LoVo (cell line): Measurements from ENCODE around the gene MARK3.

Source experiments
- DNase-seq: peaks from one replicate; pipeline ENCODE4 v3.0.0-alpha.2; 2016; ENCODE audit warnings: low spot score

The MARK3 gene

DNA sequence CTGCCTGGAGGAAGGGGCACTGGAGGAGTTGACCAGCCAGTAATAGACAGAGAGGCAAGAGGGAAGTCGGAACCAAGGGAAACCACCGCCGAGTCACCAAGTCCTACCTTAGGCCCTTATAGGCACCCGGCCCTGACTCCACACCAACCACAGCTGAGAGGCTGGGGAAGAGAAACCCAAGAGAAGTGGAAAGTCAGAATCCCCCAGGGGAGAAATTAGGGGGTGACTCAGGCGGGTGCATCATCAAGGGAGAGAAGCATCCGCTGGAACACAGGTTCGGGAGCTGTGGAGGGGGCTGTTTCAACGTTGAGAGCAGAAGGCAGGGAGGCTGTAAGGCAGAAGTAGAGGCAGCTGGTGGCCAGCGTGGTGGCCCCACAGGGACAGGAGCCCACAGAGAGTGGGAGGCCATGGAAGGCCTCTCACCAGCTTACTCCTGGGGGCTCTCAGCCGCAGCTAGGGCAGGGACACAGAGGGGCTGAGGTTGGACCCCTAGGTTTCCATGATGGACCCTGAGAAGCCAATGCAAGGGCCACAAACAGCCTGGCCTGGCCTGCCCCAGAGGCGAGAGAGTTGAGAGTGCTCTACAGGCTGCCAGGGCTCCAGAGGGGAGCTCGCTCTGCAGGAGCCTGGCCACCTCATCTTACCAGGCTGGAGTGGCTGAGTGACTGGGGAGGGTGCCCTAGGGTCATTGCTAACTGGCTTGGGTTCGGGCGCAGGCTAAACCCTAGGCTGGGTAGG, 142.4 kb downstream of the MARK3 start:
- no peak for DNase-seq

DNA sequence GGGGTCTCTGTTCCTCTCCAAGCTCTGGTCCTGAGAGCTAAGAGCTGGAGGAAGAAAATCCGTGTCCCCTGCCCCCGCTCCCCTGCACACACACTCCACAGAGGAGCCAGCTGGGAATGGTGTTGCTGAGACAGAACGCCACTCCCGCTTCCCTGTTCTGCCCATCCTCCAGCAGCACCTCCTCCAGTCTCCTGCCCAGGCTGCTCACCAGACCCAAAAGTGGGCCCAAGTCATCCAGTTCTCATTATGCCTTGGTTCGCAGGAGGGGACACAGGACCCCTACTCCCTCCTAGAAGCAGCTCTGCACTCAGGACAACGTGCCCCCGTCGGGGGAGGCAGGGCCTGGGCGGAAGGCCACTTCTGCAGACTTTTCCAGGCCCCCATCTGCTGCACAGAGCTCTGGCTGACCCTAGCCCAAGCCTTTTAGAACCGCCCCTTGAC, 143.0 kb downstream of the MARK3 start:
- DNase-seq = no peak

DNA sequence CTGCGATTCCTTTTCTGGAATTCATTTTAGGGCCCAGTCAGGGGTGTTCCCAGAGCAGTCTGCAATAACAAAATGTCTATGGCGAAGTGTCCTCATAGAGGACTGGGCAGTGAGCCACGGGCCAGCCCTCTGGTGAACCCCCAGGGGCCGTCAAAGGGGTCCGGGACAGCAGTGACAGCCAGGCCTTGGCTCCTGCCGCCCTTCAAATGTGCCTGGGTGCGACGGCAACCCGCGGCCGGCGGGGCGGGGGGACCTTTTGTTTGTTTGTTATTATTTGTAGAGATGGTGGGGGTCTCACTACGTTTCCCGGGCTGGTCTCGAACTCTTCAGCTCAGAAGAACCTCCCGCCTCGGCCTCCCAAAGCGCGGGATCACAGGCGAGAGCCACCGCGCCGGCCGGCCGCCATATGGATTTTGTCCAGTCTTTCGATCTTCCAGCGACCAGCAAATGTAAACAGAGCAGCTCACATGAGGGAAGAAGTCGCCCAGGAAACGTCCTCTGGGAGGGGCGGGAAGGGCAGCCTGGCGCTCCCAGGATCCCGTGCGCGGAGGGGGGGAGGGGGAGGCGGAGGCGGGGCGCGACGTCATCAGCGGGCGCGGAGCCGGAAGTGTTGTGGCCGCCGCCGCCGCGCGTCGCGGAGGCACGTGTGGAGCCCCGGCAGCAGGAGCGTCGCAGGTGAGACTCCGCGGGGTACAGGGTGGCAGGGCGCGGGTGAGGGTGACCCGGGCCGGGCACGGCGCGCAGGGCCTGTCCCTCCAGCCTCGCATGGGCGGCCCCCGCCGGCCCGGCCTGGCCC, 143.6 kb downstream of the MARK3 start, which contains the start of gene TRMT61A:
TRMT61A (plus strand) TSS at position 610 of the 796 bp plus-strand sequence. CDS start 783 bp downstream, outside the sequence.
- DNase-seq = peak; percentile 91

DNA sequence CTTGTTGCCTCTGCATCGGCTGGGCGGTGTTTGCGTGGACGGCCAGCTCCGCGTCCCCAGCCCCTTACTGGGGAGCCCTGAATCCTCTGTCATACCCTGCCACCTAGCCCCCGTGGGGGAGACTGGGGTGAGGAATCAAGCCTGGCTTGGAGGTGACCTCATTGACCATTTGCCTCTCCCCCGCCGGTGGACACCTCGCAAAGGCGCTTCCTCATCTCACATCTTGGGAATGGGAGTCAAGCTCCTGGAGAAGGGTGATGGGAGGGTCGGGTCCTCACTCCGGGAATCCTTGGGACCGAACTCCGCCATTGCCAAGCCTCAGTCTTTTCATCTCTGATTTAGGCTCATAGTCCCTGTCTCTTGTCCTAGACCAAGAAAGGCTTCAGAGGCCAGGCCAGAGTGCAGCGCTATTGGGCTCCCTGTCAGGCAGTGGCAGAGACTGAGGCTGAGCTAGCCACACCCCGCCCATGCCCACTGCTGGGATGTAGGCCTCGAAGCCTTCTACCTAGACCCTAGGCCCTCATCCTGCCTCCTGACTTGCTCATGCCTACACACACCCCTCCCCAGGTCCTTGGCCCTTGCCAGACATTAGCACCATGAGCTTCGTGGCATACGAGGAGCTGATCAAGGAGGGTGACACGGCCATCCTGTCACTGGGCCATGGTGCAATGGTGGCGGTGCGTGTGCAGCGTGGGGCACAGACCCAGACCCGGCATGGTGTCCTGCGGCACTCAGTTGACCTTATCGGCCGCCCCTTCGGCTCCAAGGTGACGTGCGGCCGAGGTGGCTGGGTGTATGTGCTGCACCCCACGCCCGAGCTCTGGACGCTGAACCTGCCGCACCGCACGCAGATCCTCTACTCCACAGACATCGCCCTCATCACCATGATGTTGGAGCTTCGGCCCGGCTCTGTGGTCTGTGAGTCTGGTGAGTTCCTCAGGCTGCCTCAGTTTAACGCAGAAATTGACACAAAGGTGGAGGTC, 144.5 kb downstream of the MARK3 start:
- no peak for DNase-seq

DNA sequence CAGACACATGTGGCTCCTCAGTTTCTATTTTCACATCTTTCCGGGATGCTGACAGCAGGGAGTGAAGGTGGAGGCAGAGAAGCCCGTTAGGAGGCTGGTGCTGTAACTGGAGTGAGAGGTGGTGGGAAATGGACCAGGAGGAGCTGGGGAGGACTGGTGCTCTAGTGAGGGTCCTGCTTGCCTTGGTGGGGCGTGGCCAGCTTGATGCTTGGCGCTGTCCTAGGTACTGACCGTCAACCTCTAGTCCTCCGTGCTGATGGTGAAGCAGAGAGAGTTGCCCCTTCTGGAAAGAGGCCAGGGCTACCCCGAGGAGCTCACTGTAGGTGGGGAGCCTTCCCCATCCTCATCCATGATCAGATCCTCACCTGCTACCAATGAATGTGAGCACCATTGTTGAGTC, 145.2 kb downstream of the MARK3 start:
- DNase-seq = no peak

DNA sequence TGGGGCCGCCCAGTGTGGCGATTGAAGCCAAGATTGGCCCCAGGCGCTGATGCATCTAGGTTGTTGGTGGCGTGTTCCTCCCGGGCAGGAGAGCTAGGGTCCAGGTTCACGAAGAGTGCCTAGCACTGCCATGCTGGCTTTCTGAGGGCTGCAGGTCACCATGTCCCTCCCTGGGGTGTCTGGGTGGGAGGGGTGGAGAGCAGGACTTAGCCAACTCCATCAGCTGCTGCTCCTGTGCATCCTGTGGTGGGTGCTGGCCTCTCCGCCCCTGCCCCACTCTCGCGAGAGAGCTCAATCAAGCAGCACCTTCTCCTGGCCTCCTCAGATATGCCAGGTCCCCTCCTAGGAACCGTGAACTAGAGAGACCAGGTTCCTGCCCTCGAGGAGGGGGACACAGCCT, 145.6 kb downstream of the MARK3 start:
- no peak for DNase-seq

DNA sequence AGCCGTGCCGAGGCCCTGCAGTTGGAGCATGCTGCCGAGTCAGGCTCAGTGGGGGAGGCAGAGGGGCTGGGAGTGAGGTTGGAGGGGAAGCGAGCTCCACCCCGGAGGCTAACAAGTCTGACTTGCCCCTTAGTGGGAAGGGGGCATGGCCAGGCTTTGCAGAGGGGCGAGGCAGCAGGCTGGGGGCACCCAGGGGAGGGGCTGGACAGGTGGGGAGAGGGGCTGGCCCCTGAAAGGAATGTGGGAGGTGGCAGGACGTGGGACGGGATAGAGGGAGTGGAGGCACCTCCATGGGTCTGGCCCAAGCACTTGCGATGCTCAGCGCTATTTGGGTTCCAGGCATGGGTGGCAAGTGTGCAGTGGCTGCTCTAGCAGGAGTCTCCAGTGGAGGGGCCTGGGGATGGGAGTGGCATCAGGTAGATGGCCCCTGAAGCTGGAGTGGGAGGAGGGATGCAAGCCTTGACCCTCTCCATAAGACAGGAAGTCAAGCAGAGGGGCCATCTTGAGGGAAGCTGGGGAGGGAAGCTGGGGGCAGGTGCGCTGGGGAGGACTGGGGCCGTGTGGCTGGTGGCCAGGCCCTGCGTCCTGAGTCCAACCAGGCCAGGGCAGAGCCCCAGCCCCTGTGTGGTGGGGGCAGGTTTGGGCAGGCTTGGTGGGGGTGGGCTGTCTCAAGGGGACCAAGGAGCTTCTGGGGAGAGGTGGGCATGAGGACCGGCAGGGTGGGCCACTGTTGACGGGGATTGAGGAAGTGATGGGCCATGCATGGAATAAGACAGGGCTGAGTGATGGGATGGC, 146.4 kb downstream of the MARK3 start:
- no peak for DNase-seq

DNA sequence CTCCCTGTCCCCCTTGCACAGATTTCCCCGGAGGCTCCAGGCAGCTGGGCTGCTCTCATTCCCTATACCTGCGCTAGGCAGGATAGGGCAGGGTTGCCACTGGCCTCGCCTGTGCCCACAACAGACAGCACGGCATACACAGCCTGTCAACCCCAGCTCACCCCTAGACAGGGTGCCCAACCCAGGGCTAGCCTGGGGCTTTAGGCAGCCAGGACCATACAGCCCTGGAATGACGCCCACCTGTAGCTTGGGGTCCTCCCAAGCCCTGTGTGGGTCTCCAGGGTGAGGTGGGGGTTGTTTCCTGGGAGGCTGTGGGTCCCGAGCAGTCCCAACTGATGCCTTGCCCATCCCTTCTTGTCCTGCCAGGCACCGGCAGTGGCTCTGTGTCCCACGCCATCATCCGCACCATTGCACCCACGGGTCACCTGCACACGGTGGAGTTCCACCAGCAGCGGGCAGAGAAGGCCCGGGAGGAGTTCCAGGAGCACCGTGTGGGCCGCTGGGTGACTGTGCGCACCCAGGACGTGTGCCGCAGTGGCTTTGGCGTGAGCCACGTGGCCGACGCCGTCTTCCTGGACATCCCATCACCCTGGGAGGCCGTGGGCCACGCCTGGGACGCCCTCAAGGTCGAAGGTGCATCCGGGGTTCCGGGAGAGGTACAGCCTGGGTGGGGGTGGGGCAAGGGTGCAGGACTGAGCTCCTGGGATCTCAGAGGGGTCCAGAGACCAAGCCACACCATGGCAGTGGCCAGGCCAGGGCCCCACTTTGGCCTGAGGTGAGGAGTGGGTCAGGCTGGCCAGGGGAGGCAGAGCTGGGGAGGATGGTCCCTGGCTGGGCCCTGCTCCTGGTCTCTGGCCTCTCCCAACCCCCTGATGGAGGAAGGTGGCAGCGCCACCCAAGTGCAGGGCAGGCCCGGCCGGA, 147.3 kb downstream of the MARK3 start:
- DNase-seq = no peak

DNA sequence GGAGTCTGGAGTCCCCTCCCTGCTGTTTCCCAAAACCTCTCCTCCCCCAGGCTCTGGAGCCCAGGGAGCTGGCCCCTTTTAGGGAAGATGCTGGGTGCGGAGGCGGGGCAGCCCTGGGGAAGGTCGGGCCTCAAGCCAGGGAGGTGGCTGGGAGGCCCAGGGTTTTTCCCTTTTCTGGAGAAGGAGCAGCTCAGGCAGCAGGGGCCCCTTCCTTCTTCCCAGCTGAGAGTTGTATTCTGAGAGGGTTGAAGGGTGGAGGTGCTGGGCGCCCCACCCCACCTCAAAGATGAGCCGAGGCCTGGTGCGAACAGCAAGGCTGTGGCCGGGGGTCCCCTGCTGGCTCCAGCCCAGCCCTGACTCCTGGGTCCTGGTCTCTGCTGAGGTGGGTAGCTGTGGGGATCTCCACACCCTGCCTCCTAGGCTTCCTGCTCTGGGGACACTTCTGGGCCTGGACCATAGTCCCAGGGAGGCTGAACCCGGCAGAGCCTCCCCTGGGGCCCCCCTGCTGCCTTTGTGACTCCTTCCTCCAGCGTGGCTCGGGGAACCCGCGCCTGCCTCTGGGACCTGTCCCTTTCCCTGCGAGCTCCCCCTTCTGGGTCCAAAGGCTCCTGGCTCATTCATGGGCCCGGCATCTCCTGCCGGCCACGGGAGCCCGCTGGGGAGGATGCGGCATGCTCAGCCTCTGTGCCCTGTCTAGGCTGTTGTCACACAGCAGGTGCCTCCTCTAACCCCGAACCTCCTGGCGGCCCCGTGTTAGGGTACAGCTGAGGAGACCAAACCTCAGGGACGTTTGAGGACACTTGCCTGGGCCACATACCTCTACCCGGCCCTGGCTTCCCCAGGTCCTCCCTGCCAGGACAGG, 148.2 kb downstream of the MARK3 start:
- DNase-seq = no peak

DNA sequence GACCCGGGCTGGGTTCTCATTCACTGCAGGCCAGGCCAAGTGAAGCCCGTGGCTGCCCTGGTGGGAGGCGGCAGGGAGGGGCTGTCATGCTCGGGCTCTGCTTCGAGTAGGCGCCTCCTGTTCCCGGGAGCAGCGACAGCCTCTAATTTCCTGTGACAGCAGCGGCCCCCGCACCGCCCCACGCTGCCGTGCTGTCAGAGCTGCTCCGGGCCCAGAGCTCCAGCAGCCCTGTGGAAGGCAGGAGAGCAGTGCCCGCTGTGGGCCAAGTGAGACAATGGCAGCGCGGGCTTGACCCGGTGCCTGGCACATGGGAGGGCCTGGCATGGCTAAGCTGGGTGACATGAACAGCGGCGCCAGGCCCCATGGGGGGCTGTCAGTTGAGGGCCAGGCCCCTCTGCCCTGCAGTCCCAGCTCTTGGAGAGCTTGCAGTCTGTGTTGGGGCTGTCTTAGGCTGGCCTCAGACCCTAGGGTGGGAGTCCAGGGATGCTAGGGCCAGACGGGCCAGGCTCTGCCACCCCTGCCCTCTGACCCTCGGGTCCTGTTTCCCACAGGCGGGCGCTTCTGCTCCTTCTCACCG, 148.9 kb downstream of the MARK3 start:
- no peak for DNase-seq

DNA sequence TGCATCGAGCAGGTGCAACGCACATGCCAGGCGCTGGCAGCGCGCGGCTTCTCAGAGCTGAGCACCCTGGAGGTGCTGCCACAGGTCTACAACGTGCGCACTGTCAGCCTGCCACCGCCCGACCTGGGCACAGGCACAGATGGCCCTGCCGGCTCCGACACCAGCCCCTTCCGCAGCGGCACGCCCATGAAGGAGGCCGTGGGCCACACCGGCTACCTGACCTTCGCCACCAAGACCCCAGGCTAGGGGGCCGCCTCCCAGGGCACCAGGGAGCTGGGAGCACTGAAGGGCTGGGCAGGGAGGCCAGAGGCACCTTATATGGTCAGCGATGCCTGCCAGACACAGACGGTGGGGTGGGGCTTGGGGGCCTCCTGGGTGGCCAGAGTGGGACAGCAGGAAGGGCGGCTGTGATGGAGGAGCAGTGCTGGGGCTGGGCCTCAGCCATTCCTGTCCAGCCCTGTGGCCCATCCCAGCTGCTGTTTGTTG, 149.4 kb downstream of the MARK3 start:
- DNase-seq = no peak

DNA sequence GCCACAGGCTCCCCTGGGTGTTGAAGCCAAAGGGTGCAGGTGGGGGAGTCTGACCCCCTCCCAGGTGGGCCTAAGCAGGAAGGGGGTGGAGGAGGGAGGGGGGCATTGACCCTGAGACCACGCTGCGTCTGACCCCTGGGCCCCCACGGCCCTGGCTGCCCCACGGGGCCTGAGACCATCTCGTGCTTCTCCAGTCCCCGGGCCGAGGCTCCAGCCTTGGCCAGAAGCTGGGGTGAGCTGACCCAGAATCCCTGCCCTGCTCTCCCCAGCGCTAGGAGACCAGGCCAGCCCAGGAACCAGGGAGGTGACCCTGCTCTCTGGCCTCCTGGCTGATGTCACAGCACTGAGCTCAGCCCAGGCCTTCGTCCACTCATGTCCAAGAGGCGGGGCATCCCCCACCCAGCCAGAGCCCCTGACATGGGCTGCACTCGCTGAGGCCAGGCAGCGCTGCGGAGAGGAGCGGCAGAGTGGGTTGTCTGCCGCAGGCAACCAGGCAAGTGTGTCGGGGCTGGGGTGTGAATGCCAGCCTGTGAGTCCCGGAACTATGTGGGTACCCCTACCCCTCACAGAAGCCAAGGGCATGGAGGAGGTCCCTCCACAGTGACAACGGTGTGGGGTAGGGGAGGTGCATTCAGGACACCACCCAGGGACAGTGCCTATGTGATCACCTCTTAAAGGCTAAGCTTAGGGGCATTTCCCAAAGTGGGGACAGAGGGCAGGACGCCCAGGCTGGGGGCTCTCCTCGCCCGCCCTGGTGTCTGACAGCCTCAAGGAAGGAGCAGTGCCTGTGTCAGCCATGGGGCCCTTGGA, 150.1 kb downstream of the MARK3 start:
- no peak for DNase-seq

DNA sequence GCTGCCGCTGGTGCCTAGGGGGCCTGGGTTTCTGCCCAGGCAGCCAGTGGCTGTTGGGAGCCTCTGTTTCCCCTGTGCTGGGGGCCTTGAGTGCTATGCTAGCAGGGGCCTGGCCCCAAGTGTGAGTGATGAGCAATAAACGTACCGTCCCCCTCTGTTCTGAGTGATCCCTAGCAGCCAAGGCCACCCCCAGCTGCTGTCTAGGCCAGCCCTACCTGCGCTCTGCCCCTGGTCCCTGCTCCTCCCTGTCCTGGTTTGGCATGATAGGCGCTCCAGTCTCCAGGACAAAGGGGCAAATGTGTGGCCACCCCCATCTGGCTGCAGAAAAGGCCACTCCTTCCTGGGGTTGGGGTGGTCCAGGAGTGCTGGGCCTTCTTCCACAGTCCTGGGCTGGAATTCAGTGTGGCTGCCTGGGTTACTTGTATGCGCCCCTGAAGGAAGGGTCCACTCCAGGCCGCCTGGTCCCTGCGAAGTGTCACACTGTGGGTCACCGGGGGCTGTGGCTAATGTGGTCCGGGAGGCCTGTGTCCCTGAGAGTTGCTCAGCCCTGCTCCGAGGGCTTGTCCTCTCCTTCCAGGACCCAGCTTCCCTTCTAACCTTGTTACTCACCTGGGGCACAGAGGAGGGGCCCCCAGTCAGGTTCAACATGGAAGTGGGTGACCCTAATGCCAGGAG, 150.8 kb downstream of the MARK3 start:
- no peak for DNase-seq

DNA sequence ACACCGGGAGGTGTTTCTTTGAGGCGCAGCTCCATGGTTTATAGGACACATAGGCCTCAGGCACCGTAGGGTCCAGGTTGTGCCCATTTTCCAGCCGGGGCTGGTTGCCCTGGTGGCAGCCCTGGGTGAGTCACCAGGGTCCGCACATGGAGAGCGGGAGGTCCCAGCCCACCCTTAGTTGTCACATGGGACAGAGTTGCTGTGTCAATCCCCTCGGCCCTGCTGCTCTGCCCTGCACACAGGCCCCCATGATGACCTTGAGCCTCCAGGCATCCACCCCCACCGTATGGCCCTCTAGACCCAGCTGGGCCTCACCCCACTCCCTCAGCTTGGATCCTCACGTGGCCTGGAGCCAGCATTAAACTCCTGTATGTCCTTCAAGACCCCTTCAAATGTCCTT, 151.5 kb downstream of the MARK3 start:
- DNase-seq = no peak

DNA sequence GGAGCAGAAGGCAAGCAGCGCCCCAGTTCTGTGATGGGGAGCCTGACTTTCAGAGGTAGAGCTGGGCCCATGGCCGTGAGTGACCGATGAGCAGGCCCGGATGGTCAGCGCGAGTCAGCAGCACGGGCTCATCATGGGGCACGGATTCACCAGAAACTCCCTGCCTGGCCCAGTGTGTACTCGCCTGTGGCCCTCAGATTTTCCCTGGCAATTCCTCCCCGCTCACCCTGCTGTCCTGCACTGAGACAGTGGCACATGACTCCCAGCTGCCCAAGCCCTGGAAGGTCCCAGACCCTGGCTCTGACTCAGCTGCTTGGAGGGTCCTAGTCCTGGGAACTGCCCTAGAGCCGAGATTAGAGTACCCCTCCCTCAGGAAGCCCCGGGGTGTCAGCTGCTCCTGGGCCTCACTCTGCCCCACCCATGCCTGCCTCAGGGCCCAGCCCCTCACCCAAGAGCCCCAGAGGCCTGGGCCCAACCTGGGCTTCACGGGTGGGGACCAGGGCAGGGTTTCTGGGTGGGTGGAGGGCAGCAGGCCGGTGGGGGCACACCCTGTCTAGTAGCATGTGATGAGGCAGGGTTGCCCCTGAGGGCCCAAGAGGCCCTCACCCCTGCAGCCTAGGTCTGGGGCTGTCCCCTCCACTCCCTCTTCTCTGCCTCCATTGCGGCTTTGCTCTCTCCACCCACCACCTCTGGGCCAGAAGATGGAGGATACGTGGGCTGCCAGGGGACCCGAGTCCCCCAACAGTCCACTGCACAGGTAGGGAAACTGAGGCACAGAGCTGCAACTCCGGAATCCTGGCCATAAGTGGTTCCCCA, 152.2 kb downstream of the MARK3 start:
- DNase-seq = no peak

DNA sequence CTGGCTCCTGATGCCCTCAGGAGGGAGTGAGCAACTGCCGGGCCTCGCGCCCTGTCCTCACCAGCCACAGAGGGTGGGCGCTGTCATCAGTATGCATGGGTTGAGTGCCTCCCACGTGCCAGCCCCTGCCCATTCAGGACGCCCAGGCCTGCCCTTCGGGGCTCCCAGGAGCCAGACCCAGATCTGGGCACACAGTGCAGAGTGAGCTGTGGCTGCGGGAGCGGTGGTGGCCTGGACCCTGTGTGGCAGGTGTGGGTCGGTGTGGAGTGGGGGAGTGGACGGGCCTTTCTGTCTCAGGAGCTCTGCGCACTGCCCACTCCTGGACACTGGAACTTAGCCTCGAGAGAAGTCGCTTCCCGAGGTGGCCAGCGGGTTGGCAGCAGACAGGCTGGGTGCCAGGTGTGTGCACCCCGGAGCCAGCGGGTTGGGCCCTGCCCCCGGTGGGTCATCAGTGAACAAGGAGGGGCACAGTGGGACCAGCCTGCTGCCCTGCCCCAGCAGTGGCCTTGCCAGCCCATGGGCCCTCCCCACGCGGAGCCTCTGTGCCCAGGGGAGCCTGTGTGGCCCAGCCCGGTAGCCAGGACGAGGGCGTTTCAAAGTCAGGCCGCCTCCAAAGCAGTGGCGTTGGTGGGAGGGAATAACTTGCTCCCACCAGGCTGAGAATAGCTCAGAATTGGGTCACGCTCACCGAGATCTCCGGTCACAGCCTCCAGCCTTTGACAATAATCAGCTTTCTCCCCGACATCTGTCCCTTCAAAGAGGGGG, 153.3 kb downstream of the MARK3 start:
- DNase-seq = no peak
